Measurements from ENCODE around the gene BMF.

BMF gene

DNA sequence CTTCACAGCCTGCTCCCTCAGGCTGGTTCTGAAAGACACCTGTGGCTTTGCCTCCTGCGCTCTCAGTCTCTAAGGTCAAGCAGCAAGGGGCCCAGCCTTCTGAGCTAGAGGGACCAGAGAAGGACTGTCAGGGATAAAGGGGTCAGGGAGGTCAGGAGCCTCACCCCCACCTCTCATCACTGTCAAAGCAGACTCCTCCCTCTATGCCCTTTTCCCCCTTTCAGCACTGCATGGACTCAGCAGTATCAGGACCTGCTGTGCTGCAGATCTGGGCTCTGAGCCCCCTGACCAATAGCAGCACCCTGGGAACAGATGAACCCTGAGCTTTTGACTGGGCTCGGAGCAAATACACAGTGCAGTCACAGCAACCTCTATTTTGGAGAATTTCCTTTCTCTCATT is 3.2 kb upstream of the BMF start:
- Histone ChIP-seq H3K79me2 (ENCODE audit: control insufficient read depth, insufficient read depth, low read length, unreplicated experiment) (no peaks in the 10 kb centered on the region), H3K27me3 (ENCODE audit: insufficient read depth, low read length) (peaks cover 22% of the 10 kb centered on the region), H3K27ac (ENCODE audit: low read depth, low read length) (no peak overlapping the region), H2AFZ (ENCODE audit: low read length, unreplicated experiment) (no peak overlapping the region), H3K4me1 (ENCODE audit: control insufficient read depth, insufficient read depth, low read length, unreplicated experiment) (peaks cover 10% of the 10 kb centered on the region), H3K4me3 (ENCODE audit: low read depth, low read length) (no peak overlapping the region), H3K36me3 (ENCODE audit: insufficient read depth, low read length) (no peaks in the 10 kb centered on the region)

DNA sequence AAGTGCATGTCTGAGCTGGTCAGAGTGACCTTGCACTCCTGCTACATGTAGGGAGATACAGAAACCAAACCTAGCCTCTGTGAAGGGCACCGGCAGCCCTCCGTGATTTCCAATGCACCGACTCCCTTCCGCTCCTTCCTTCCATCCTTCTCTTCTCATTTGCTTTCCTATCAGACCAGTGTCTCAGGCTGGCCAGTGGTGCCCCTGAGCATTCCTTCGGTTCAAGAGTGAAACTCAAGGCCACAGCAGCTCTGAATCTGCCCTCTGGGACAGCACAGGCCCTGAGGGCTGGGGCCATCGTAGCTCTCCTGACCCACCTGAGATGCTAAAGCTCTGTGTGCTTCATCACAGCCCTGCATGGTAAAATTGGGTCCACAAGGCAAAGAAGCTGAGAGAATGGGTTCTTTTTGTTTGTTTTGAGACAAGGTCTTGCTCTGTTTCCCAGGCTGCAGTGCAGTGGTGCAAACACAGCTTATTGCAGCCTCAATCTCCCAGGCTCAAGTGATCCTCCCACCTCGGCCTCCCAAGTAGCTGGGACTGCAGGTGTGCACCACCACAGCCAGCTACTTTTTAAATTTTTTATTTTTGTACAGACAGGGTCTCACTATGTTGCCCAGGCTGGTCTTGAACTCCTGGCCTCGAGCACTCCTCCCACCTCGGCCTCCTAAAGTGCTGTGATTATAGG is 2.3 kb upstream of the BMF start:
- Histone ChIP-seq H3K27me3 (ENCODE audit: insufficient read depth, low read length) (peaks cover 22% of the 10 kb centered on the region), H3K79me2 (ENCODE audit: control insufficient read depth, insufficient read depth, low read length, unreplicated experiment) (no peaks in the 10 kb centered on the region), H3K4me1 (ENCODE audit: control insufficient read depth, insufficient read depth, low read length, unreplicated experiment) (peaks cover 17% of the 10 kb centered on the region), H3K27ac (ENCODE audit: low read depth, low read length) (no peak overlapping the region), H3K36me3 (ENCODE audit: insufficient read depth, low read length) (no peaks in the 10 kb centered on the region), H3K4me3 (ENCODE audit: low read depth, low read length) (no peak overlapping the region), H2AFZ (ENCODE audit: low read length, unreplicated experiment) (no peak overlapping the region)

DNA sequence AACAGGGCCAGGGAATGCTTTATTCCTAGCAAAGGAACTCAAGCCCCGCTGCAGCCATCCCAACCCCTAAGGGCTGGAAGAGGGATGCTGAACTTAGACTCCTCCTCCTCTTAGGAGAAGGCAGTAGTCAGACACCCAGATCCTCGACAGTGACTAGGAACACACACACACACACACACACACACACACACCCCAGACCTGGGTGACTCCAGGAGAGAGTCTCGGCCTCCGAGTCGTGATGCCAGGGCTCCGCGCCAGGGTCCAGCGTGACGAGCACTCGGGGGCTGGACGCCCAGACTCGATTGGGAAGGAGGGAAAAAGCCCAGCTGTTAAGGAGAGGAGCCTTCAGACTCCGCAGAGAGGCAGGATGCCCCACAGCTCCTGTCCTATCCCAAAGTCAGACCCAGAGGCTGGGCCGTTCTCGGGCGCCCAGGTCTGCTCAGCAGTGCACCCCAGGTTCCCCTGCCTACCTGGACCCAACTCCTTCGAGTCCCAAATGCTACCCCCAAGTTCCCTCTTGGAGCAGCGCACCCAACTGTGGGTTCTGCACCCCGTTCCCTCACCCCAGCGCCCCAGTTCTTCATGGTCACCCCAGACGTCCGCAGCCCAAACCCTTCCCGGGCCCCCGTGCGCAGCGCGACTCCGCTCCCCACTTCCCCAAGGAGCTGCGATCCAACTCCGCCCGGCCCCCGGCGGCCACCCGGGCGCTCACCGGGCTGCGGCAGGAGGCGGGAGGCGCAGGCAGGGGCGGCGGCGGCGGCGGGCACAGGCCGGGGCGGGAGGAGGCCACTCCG is 421 bp downstream of the BMF start:
- no peaks in the 10 kb centered on the region for H3K36me3 ChIP-seq (ENCODE audit: insufficient read depth, low read length)
- peak overlapping the region; percentile 82 for H3K4me3 ChIP-seq (ENCODE audit: low read depth, low read length)
- peaks cover 8% of the 10 kb centered on the region; the same call in 1 of the 2 replicates for H3K27me3 ChIP-seq (ENCODE audit: insufficient read depth, low read length)
- H3K27ac ChIP-seq (ENCODE audit: low read depth, low read length), result no peak overlapping the region
- H3K79me2 ChIP-seq (ENCODE audit: control insufficient read depth, insufficient read depth, low read length, unreplicated experiment), result no peaks in the 10 kb centered on the region
- peaks cover 40% of the 10 kb centered on the region for H3K4me1 ChIP-seq (ENCODE audit: control insufficient read depth, insufficient read depth, low read length, unreplicated experiment)
- peak overlapping the region; percentile 62 for H2AFZ ChIP-seq (ENCODE audit: low read length, unreplicated experiment)

DNA sequence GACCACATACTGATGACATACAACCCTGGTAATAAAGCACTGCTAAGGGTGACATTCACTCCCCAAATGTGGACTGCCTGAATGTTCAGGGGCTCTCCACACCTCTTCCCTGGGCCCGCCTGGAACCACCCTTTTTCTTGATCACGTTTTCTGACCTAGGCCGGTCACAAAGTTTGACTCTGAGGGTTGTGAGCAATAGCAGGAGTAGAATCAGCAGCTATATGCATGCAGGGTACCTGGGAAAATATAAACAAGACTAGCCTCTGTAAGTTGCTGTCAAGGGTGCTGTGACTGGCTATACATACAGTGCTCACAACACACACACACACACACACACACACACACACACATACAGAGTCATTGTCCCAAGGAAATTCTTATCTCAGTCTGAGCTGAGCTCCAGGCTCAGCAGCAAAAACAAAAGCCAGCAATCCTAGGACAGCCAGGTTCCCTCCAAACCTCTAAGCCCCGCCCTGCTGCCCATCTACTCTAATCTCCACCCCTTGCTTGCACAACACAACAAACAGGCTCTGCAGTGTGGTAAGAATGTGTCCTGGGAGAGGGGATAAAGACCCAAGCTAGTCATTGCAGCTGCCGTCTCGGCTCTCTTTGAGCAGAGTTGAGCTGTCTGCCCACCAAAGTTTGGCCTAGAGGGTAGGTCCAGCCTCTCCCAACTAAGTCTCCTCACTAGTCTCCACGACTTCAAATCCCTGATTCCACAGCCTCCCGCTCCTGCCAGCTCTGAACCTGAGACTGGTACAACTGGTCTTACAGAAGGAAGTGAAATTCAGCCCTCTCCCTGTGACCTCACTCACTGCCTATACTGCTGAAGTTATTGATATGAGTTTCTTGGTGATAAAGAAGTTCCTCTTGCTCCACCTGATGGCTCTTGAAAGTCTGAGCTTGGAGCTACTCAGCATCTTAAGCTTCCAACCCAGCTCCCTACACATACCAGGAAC is 2.2 kb downstream of the BMF start:
- H3K36me3 ChIP-seq (ENCODE audit: insufficient read depth, low read length), result no peaks in the 10 kb centered on the region
- H3K79me2 ChIP-seq (ENCODE audit: control insufficient read depth, insufficient read depth, low read length, unreplicated experiment), result no peaks in the 10 kb centered on the region
- no peak overlapping the region for H2AFZ ChIP-seq (ENCODE audit: low read length, unreplicated experiment)
- peaks cover 50% of the 10 kb centered on the region for H3K4me1 ChIP-seq (ENCODE audit: control insufficient read depth, insufficient read depth, low read length, unreplicated experiment)
- no peak overlapping the region for H3K4me3 ChIP-seq (ENCODE audit: low read depth, low read length)
- H3K27me3 ChIP-seq (ENCODE audit: insufficient read depth, low read length), result no peaks in the 10 kb centered on the region
- no peak overlapping the region for H3K27ac ChIP-seq (ENCODE audit: low read depth, low read length)

DNA sequence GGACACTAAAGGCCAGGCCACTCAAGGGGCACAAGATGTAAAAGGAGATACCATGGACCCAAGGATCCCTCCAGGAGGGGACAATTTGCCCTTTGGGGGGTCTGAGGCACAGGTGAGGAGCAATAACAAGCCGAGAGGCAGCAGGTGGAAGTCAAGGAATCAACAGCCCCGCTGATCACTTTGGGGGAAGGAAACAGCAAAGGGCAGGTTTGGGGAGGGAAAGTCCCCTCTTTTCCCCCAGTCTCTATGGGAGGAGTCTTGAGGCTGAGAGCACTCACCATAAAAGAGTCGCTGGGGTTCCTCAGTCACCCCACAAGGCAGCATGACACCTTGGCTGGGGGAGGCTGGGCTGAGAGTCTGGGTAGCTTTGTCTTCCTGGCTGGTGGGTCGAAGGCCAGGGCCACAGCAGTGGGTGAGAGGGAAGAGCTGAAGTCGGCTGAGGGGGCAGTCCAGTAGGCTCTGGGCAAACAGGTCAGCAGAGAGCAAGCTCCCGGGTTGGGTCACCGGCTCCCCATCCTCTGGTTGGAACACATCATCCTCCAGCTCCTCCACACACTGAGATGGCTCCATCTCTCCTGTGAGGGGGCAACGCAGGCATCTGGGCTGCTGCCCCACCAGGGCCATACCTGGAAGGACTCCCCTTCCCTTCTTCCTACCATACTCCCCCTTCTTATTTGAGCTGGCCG is 3.0 kb downstream of the BMF start:
- no peak overlapping the region for H2AFZ ChIP-seq (ENCODE audit: low read length, unreplicated experiment)
- H3K4me3 ChIP-seq (ENCODE audit: low read depth, low read length), result no peak overlapping the region
- H3K4me1 ChIP-seq (ENCODE audit: control insufficient read depth, insufficient read depth, low read length, unreplicated experiment), result peaks cover 50% of the 10 kb centered on the region
- no peaks in the 10 kb centered on the region for H3K27me3 ChIP-seq (ENCODE audit: insufficient read depth, low read length)
- no peaks in the 10 kb centered on the region for H3K79me2 ChIP-seq (ENCODE audit: control insufficient read depth, insufficient read depth, low read length, unreplicated experiment)
- H3K27ac ChIP-seq (ENCODE audit: low read depth, low read length), result no peak overlapping the region
- no peaks in the 10 kb centered on the region for H3K36me3 ChIP-seq (ENCODE audit: insufficient read depth, low read length)

DNA sequence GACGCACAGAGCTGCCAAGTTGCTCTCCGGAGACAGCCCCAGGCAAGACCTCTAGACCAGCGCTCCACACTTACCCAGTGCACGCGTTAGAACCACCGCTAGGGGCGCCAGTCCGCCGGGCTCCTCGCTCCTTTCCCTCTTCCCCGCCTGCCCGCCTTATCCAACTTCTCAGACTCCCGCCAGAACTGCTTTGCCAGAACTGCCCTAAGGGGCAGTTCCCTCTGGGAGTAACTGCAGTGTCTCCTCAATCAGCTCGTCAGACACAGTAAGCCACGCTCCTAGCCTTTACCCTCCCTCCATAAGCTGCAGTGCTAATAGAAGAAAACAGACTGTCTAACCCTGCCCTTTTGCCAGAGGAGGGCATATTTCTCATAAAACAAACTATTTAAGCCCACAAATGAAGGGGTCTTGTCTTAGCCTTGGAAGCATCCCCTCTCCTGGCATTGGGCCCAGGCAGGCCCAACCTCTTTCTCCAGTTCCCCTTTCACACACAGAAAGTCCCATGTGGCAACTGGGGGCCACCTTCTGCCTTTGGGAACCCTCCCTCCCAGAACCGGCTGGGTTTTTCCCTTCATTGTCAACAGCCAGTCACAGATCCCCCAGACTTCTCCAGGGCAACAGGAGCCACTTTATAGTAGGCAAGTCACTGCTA is 3.7 kb downstream of the BMF start:
- H3K4me3 ChIP-seq (ENCODE audit: low read depth, low read length), result peak overlapping the region; percentile 61
- H3K27ac ChIP-seq (ENCODE audit: low read depth, low read length), result no peak overlapping the region
- no peaks in the 10 kb centered on the region for H3K27me3 ChIP-seq (ENCODE audit: insufficient read depth, low read length)
- H3K36me3 ChIP-seq (ENCODE audit: insufficient read depth, low read length), result no peaks in the 10 kb centered on the region
- H3K4me1 ChIP-seq (ENCODE audit: control insufficient read depth, insufficient read depth, low read length, unreplicated experiment), result peaks cover 53% of the 10 kb centered on the region
- H3K79me2 ChIP-seq (ENCODE audit: control insufficient read depth, insufficient read depth, low read length, unreplicated experiment), result no peaks in the 10 kb centered on the region
- peak overlapping the region; percentile 74 for H2AFZ ChIP-seq (ENCODE audit: low read length, unreplicated experiment)

DNA sequence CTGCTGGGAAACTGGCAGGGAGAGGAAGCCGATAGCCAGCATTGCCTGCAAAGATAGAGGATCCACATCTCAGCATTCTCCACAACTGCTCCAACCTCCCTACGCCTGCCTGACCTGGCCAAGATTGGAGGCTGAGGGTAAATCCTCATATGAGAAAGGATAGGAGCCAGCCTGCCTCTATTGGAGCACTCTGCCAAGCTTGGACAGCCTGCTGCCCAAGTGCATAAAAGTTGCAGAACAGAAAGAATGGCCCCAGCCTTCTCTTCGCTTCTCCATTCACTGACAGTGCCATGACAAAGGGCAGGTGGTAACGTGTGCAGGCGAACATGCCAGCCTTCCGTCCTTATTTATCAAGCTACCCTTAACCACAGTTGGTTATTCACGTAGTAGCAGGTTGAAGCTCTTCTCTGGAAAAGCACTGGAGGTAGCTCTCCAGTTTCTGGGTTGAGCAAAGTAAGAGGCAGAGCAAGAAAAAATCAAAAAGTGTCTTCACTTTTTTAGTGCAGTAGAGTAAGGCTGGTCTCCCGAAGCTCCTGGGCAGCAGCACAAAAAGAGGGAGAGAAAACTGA is 4.3 kb downstream of the BMF start:
- Histone ChIP-seq H3K27ac (ENCODE audit: low read depth, low read length) (no peak overlapping the region), H2AFZ (ENCODE audit: low read length, unreplicated experiment) (no peak overlapping the region), H3K4me3 (ENCODE audit: low read depth, low read length) (no peak overlapping the region), H3K27me3 (ENCODE audit: insufficient read depth, low read length) (no peaks in the 10 kb centered on the region), H3K4me1 (ENCODE audit: control insufficient read depth, insufficient read depth, low read length, unreplicated experiment) (peaks cover 56% of the 10 kb centered on the region), H3K79me2 (ENCODE audit: control insufficient read depth, insufficient read depth, low read length, unreplicated experiment) (no peaks in the 10 kb centered on the region), H3K36me3 (ENCODE audit: insufficient read depth, low read length) (no peaks in the 10 kb centered on the region)

DNA sequence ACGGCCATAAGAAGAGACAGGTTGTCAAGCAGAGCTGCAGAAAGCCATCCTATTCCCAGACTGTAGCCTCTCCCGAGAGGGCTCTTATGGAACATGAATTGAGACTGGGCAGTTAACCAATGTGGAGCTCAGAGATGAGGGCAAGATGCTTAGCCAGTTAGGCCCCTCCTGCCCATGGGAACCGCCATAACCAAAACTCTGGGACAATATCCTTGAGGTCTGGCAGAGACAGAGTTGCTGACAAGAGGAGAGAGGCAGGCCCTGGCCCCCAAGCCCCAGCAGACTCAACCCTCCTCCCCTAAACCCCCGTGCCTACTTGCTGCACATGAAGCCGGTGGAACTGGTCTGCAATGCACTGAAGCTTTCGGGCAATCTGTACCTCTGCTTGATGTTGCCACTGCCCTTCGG is 4.8 kb downstream of the BMF start:
- Histone ChIP-seq H2AFZ (ENCODE audit: low read length, unreplicated experiment) (peak overlapping the region; percentile 67), H3K27me3 (ENCODE audit: insufficient read depth, low read length) (no peaks in the 10 kb centered on the region), H3K27ac (ENCODE audit: low read depth, low read length) (peak overlapping the region; percentile 19; the same call in 1 of the 2 replicates), H3K4me3 (ENCODE audit: low read depth, low read length) (no peak overlapping the region), H3K36me3 (ENCODE audit: insufficient read depth, low read length) (no peaks in the 10 kb centered on the region), H3K79me2 (ENCODE audit: control insufficient read depth, insufficient read depth, low read length, unreplicated experiment) (no peaks in the 10 kb centered on the region), H3K4me1 (ENCODE audit: control insufficient read depth, insufficient read depth, low read length, unreplicated experiment) (peaks cover 61% of the 10 kb centered on the region)

DNA sequence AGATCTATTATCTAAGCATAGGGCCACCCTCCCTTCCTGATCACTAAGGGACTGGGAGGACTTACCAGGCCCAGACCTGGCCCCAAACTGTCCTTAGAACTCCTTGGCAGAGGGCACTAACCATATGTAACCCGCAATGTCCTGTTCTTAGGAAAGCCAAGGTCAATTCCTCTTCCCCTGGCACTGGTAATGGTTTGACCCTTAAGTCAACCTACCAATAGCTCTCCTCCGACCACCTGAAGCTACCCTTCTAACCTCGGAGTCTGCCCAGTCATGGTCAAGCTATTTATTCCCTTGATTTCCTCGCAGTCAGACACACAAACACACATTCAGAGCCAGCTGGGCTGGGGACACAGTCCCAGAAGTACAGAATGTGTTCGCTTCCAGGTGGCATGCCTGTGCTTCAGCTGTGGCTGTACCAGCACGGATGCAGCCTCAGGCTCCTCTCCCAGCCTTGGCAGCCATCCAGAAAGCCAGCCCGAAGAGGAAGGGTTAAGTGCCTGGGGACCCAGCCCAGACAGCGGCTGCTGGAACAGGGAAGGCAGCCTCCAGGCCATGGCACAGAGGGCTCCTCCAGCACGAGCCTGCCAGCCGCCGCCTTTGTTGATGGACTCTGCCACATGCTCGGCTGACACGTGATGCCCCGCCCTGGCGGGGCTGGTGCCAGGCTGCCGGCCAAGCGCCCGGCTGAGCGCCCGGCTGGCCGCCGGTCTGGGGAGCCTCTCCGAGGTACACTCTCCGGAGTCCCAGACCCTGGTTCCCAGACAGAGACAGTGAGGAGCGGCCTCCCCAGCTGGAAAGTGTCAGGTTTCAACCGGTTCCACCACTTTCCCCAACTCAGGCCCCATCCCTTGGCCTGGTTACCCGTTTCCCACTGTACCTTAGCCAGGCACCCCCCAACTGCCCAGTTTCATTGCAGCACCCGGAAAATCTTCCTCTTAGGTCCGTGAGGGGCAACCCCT is 5.5 kb downstream of the BMF start:
- Histone ChIP-seq H3K4me3 (ENCODE audit: low read depth, low read length) (0 out of 2 replicates have a peak overlapping the region, but pooled peaks have one; percentile 26), H2AFZ (ENCODE audit: low read length, unreplicated experiment) (peak overlapping the region; percentile 67), H3K36me3 (ENCODE audit: insufficient read depth, low read length) (no peaks in the 10 kb centered on the region), H3K27ac (ENCODE audit: low read depth, low read length) (peak overlapping the region; percentile 19; the same call in 1 of the 2 replicates), H3K4me1 (ENCODE audit: control insufficient read depth, insufficient read depth, low read length, unreplicated experiment) (peaks cover 67% of the 10 kb centered on the region), H3K27me3 (ENCODE audit: insufficient read depth, low read length) (no peaks in the 10 kb centered on the region), H3K79me2 (ENCODE audit: control insufficient read depth, insufficient read depth, low read length, unreplicated experiment) (no peaks in the 10 kb centered on the region)
